Stimulated activated CD4-positive, alpha-beta T cell treated with anti-CD3 and anti-CD28 coated beads, Interleukin-1b, Interleukin-23, amount 100 ng/mL, for 24 hours (primary cell): ENCODE results near the gene RAC2.
"Not testable (repeated sequence)": the region's sequence is repeated elsewhere in the genome, so short reads cannot be mapped to it uniquely, and the experiment has no call there.

Experiments
- DNase-seq, 4 experiments: peaks; one replicate each; pipeline ENCODE4 v3.0.0-alpha.2; 2020; ENCODE audit warnings: low read depth in 4 of 4, low spot score in 1 of 4

The RAC2 gene

GRCh38 chr22:37235897-37236607, 8.0 kb downstream of the RAC2 start:
- no peak for DNase-seq

- DNase-seq = no peak
Measured at GRCh38 chr22:37234736-37235711, 9.0 kb downstream of the RAC2 start.

- no peak for DNase-seq
Measured at GRCh38 chr22:37233751-37234631, 10.1 kb downstream of the RAC2 start.

- DNase-seq = not testable (repeated sequence)
Measured at GRCh38 chr22:37233371-37233750, 10.7 kb downstream of the RAC2 start.

GRCh38 chr22:37232140-37232998, 11.7 kb downstream of the RAC2 start:
- no peak for DNase-seq

GRCh38 chr22:37231406-37232139, 12.5 kb downstream of the RAC2 start:
- DNase-seq = no peak

GRCh38 chr22:37230673-37231405, 13.2 kb downstream of the RAC2 start:
- peak in 2 of 4 experiments; percentile 61 to 84 for DNase-seq

- peak; percentile 71 to 89 (median 77) for DNase-seq
Measured at GRCh38 chr22:37229805-37230672, 14.0 kb downstream of the RAC2 start.

GRCh38 chr22:37229012-37229804, 14.9 kb downstream of the RAC2 start:
- DNase-seq = no peak

- no peak for DNase-seq
Measured at GRCh38 chr22:37228106-37229011, 15.7 kb downstream of the RAC2 start.

- DNase-seq = no peak
Measured at GRCh38 chr22:37226514-37226913, 17.6 kb downstream of the RAC2 start.

GRCh38 chr22:37226087-37226486, 18.0 kb downstream of the RAC2 start:
- no peak for DNase-seq

- no peak for DNase-seq
Measured at GRCh38 chr22:37225481-37225880, 18.6 kb downstream of the RAC2 start.

- DNase-seq = no peak
Measured at GRCh38 chr22:37224757-37225420, 19.2 kb downstream of the RAC2 start.

GRCh38 chr22:37223965-37224551, 20.0 kb downstream of the RAC2 start:
- no peak for DNase-seq
